Sigmoid colon (tissue), 4 donors: ENCODE results near the gene RAPGEF3.

Experiments used
- CTCF ChIP-seq, 4 experiments: fragments of 450-650 bp in 3 of 4; fragments of 200-600 bp in 1 of 4; IDR thresholded peaks; one replicate each; pipeline ENCODE4 v1.5.1; 2016 to 2019; ENCODE audit warnings: antibody characterized with exemption in 4 of 4, mild to moderate bottlenecking in 3 of 4, moderate library complexity in 2 of 4
- POLR2A ChIP-seq, 2 donors: fragments of 450-650 bp; IDR thresholded peaks; one replicate each; pipeline ENCODE4 v1.6.1; 2016; ENCODE audit warnings: antibody characterized with exemption in 2 of 2, mild to moderate bottlenecking in 2 of 2, moderate library complexity in 2 of 2
- POLR2AphosphoS5 ChIP-seq, 4 donors: sonication (generic); formaldehyde crosslinking; IDR thresholded peaks; one replicate each; pipeline ENCODE4 v1.6.1; 2017; ENCODE audit warnings: antibody characterized with exemption in 4 of 4

DNA sequence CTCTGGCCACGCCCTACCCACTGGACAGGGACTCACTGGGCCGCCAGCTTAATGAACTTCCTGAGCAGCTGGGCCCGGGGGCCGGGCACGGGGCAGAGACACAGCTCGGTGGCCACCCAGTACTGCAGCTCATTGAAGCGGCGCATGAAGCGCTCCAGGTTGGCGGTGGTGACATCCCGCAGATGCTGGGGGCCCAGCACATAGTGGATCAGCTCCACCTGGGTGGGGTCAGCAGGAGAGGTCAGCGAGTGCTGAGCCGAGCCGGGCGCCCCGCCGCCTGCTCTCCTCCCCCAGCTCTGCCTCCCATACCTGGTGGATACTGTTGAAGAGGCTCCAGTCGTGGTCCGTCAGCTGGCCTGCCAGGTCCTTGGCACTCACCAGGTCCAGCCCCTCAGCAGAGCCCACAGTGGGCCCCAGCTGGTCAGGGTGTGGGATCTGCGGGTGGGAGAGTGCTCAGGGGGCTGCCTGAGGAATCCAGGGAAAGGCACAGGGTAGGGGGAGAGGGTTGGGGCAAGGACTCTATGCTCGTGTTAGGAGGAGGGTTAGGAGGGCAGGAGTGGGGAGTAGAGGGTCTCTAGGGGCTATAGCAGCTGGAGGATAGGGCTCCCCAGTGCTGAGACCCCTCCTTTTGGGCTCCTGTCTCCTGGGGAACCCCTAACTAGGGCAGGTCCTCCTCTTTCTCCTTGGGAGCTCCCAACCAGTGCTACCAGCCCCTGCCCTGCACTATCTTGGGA is 17.9 kb downstream of the RAPGEF3 start:
- no peak for TF ChIP-seq POLR2AphosphoS5 (IDR thresholded peaks at IDR 0.05)
- no peak for TF ChIP-seq CTCF (IDR thresholded peaks at IDR 0.05)
- TF ChIP-seq POLR2A (IDR thresholded peaks at IDR 0.05) = no peak
